Measurements from ENCODE around the gene RHOJ. TPM values are rescaled to one million over a fixed set of nuclear protein-coding genes. Genes with fewer than 3 reads are reported as not detected.

Gene RHOJ
- total and polyA plus RNA-seq, 2 donors (not counting 1 experiment from before 2014, with no cell fraction given): not detected

- Histone ChIP-seq H3K9ac (ENCODE audit: low read length) (no peak overlapping the region), H2AFZ (ENCODE audit: insufficient read depth, low read depth, low read length, poor library complexity, severe bottlenecking) (no peak overlapping the region), H3K27me3 (replicated peaks in 1 of 4; ENCODE audit: control extremely low read depth in 1 of 4, control insufficient read depth in 3 of 4, insufficient read depth in 4 of 4, low read length in 3 of 4) (no peaks in the 10 kb centered on the region), H3K4me2 (replicated peaks; ENCODE audit: low read depth, low read length, poor library complexity, severe bottlenecking) (no peak overlapping the region), H3K9me3 (ENCODE audit: control extremely low read depth in 1 of 3, control insufficient read depth in 2 of 3, insufficient read depth in 1 of 3, low read length in 2 of 3) (peaks cover 0 to 7% (median 0%) of the 10 kb centered on the region in 3 donors), H3K36me3 (replicated peaks in 1 of 2; ENCODE audit: control extremely low read depth in 1 of 2, control insufficient read depth in 1 of 2, extremely low read depth in 1 of 2, insufficient read depth in 2 of 2, low read length in 1 of 2) (no peaks in the 10 kb centered on the region), H4K20me1 (ENCODE audit: control insufficient read depth, insufficient read depth, low read length, poor library complexity, severe bottlenecking) (no peaks in the 10 kb centered on the region), H3K4me1 (ENCODE audit: control insufficient read depth in 2 of 2, insufficient read depth in 2 of 2, low read length in 2 of 2) (no peaks in the 10 kb centered on the region), H3K79me2 (ENCODE audit: control insufficient read depth, insufficient read depth, low read length) (no peaks in the 10 kb centered on the region), H3K4me3 (ENCODE audit: control extremely low read depth in 1 of 5, extremely low read depth in 1 of 5, insufficient read depth in 1 of 5, low read depth in 2 of 5, low read length in 4 of 5) (no peak overlapping the region), H3K27ac (ENCODE audit: low read length in 2 of 2) (no peak overlapping the region)
- POLR2A ChIA-PET: no interaction called here
- H3K9me3 Mint-ChIP-seq (ENCODE audit: insufficient read depth): peaks cover 5% of the 10 kb centered on the region
- H3K4me3 Mint-ChIP-seq: no peak overlapping the region
- peaks cover 2% of the 10 kb centered on the region for H3K4me1 Mint-ChIP-seq
- CTCF ChIA-PET: no interaction called here
- no peak for DNase-seq
- no peak for ATAC-seq (ENCODE audit: low read depth)
- TF ChIP-seq CTCF (IDR thresholded peaks at IDR 0.05) (no peak), EZH2 (IDR thresholded peaks at IDR 0.05; ENCODE audit: borderline replicate concordance, insufficient read depth, low read depth, low read length, poor library complexity, severe bottlenecking) (no peak)
- no peak overlapping the region for H3K27ac Mint-ChIP-seq
- H3K27me3 Mint-ChIP-seq: no peaks in the 10 kb centered on the region
- WGBS (ENCODE audit: insufficient coverage): 100% methylated on average over 1 of the region's 2 CpGs
- intact Hi-C loops (cut with micrococcal nuclease): no loop called here
These were observed 11.0 kb upstream of the RHOJ start for GRCh38 chr14:63193236-63193635.

GRCh38 chr14:63200035-63200740 is 4.1 kb upstream of the RHOJ start:
- H3K27ac ChIP-seq (ENCODE audit: low read length in 2 of 2): no peak overlapping the region
- 86% methylated on average over 2 of the region's 5 CpGs for WGBS (ENCODE audit: insufficient coverage)
- ChIA-PET CTCF (no interaction called here), POLR2A (no interaction called here)
- H2AFZ ChIP-seq (ENCODE audit: insufficient read depth, low read depth, low read length, poor library complexity, severe bottlenecking): no peak overlapping the region
- peaks cover 0 to 4% (median 2%) of the 10 kb centered on the region in 4 experiments for H3K27me3 ChIP-seq (replicated peaks in 1 of 4; ENCODE audit: control extremely low read depth in 1 of 4, control insufficient read depth in 3 of 4, insufficient read depth in 4 of 4, low read length in 3 of 4)
- H3K27ac Mint-ChIP-seq: no peak overlapping the region
- no peaks in the 10 kb centered on the region for H3K4me1 ChIP-seq (ENCODE audit: control insufficient read depth in 2 of 2, insufficient read depth in 2 of 2, low read length in 2 of 2)
- H3K4me2 ChIP-seq (replicated peaks; ENCODE audit: low read depth, low read length, poor library complexity, severe bottlenecking): no peak overlapping the region
- no peak overlapping the region for H3K9ac ChIP-seq (ENCODE audit: low read length)
- no peak overlapping the region for H3K4me3 Mint-ChIP-seq
- peaks cover 8% of the 10 kb centered on the region for H3K27me3 Mint-ChIP-seq
- no peaks in the 10 kb centered on the region for H3K9me3 Mint-ChIP-seq (ENCODE audit: insufficient read depth)
- intact Hi-C loops (cut with micrococcal nuclease): no loop called here
- H3K79me2 ChIP-seq (ENCODE audit: control insufficient read depth, insufficient read depth, low read length): no peaks in the 10 kb centered on the region
- no peak overlapping the region for H3K4me3 ChIP-seq (ENCODE audit: control extremely low read depth in 1 of 5, extremely low read depth in 1 of 5, insufficient read depth in 1 of 5, low read depth in 2 of 5, low read length in 4 of 5)
- ATAC-seq (ENCODE audit: low read depth) (no peak), DNase-seq (no peak)
- H3K4me1 Mint-ChIP-seq: no peaks in the 10 kb centered on the region
- H4K20me1 ChIP-seq (ENCODE audit: control insufficient read depth, insufficient read depth, low read length, poor library complexity, severe bottlenecking): no peaks in the 10 kb centered on the region
- H3K9me3 ChIP-seq (ENCODE audit: control extremely low read depth in 1 of 3, control insufficient read depth in 2 of 3, insufficient read depth in 1 of 3, low read length in 2 of 3): no peaks in the 10 kb centered on the region
- no peak for TF ChIP-seq EZH2 (IDR thresholded peaks at IDR 0.05; ENCODE audit: borderline replicate concordance, insufficient read depth, low read depth, low read length, poor library complexity, severe bottlenecking)
- no peak for TF ChIP-seq CTCF (IDR thresholded peaks at IDR 0.05)
- no peaks in the 10 kb centered on the region for H3K36me3 ChIP-seq (replicated peaks in 1 of 2; ENCODE audit: control extremely low read depth in 1 of 2, control insufficient read depth in 1 of 2, extremely low read depth in 1 of 2, insufficient read depth in 2 of 2, low read length in 1 of 2)
